Activated CD4-positive, alpha-beta T cell treated with anti-CD3 and anti-CD28 coated beads for 1 hour (primary cell): ENCODE measurements around the gene MID1.

Source experiments
- DNase-seq: peaks from one replicate; pipeline ENCODE4 v3.0.0-alpha.2; 2020

The MID1 gene

GRCh38 chrX:10526451-10526850, 93.9 kb downstream of the MID1 start:
- DNase-seq: no peak

- no peak for DNase-seq
Observed at GRCh38 chrX:10525381-10526120, 94.8 kb downstream of the MID1 start.

- DNase-seq: no peak
Observed at GRCh38 chrX:10524578-10524977, 95.8 kb downstream of the MID1 start.

GRCh38 chrX:10519761-10520160, 100.6 kb downstream of the MID1 start:
- no peak for DNase-seq

- DNase-seq: no peak
Observed at GRCh38 chrX:10519278-10519677, 101.1 kb downstream of the MID1 start.

- no peak for DNase-seq
Observed at GRCh38 chrX:10518073-10518472, 102.3 kb downstream of the MID1 start.

GRCh38 chrX:10516781-10517322, 103.5 kb downstream of the MID1 start:
- no peak for DNase-seq

- DNase-seq: no peak
Observed at GRCh38 chrX:10514891-10515290, 105.5 kb downstream of the MID1 start.

GRCh38 chrX:10513974-10514373, 106.4 kb downstream of the MID1 start:
- DNase-seq: no peak

GRCh38 chrX:10512741-10513140, 107.6 kb downstream of the MID1 start:
- no peak for DNase-seq

GRCh38 chrX:10512258-10512657, 108.1 kb downstream of the MID1 start:
- DNase-seq: no peak

GRCh38 chrX:10509397-10509796, 111.0 kb downstream of the MID1 start:
- no peak for DNase-seq

- no peak for DNase-seq
Observed at GRCh38 chrX:10508891-10509290, 111.5 kb downstream of the MID1 start.

- no peak for DNase-seq
Observed at GRCh38 chrX:10507876-10508275, 112.5 kb downstream of the MID1 start.

- DNase-seq: no peak
Observed at GRCh38 chrX:10507181-10507580, 113.2 kb downstream of the MID1 start.

- no peak for DNase-seq
Observed at GRCh38 chrX:10506781-10507180, 113.6 kb downstream of the MID1 start.

- DNase-seq: no peak
Observed at GRCh38 chrX:10505726-10506125, 114.7 kb downstream of the MID1 start.

GRCh38 chrX:10502961-10503360, 117.4 kb downstream of the MID1 start:
- no peak for DNase-seq

- DNase-seq: no peak
Observed at GRCh38 chrX:10501611-10502010, 118.8 kb downstream of the MID1 start.

- no peak for DNase-seq
Observed at GRCh38 chrX:10496345-10496965, 123.9 kb downstream of the MID1 start.

- no peak for DNase-seq
Observed at GRCh38 chrX:10495677-10496076, 124.7 kb downstream of the MID1 start.

GRCh38 chrX:10492250-10492649, 128.1 kb downstream of the MID1 start:
- no peak for DNase-seq

- DNase-seq: no peak
Observed at GRCh38 chrX:10486373-10486772, 134.0 kb downstream of the MID1 start.

- DNase-seq: no peak
Observed at GRCh38 chrX:10485326-10485725, 135.1 kb downstream of the MID1 start.
